GM23338 (cell line): ENCODE measurements around the gene TEKT5. TPM values are rescaled to one million over a fixed set of nuclear protein-coding genes. Genes with fewer than 3 reads are reported as not detected.
A peak's percentile ranks its signal among the peaks of the same experiment; 100 is the strongest.

Experiments
- ATAC-seq: fragments of 200-7000 bp; cut with Tn5 transposase; 3 replicates; pipeline ENCODE4 v1.9.1; 2020
- DNase-seq: peaks from one replicate; pipeline ENCODE4 v3.0.0-alpha.2; 2015; ENCODE audit warnings: low spot score
- H2AFZ ChIP-seq: fragments of 200-600 bp; sonication (generic); 2 replicates; pipeline ENCODE4 v1.8.0; 2016; ENCODE audit warnings: antibody characterized with exemption, mild to moderate bottlenecking, moderate library complexity
- H3F3A ChIP-seq: fragments of 200-600 bp; sonication (generic); replicated peaks from 2 replicates; pipeline ENCODE4 v1.8.0; 2017; ENCODE audit warnings: antibody characterized with exemption, mixed run types, low read depth
- H3K27ac ChIP-seq: fragments of 200-600 bp; sonication (generic); 2 replicates; pipeline ENCODE4 v1.6.1; 2016; ENCODE audit warnings: low read depth
- H3K27me3 ChIP-seq: fragments of 200-600 bp; sonication (generic); 2 replicates; pipeline ENCODE4 v1.8.0; 2016; ENCODE audit warnings: mild to moderate bottlenecking, mixed run types, moderate library complexity; ENCODE audit not compliant: insufficient read depth
- H3K36me3 ChIP-seq: fragments of 200-600 bp; sonication (generic); 2 replicates; pipeline ENCODE4 v1.8.0; 2016; ENCODE audit warnings: mild to moderate bottlenecking; ENCODE audit not compliant: insufficient read depth
- H3K4me1 ChIP-seq: fragments of 200-600 bp; sonication (generic); 2 replicates; pipeline ENCODE4 v1.8.0; 2016; ENCODE audit warnings: mild to moderate bottlenecking, moderate library complexity; ENCODE audit not compliant: insufficient read depth
- H3K4me2 ChIP-seq: fragments of 200-600 bp; sonication (generic); 2 replicates; pipeline ENCODE4 v1.7.1; 2017; ENCODE audit warnings: mixed run types
- H3K4me3 ChIP-seq: fragments of 200-600 bp; sonication (generic); 2 replicates; pipeline ENCODE4 v1.6.1; 2016; ENCODE audit warnings: mixed run types
- H3K79me2 ChIP-seq: fragments of 200-600 bp; sonication (generic); replicated peaks from 2 replicates; pipeline ENCODE4 v1.8.0; 2017; ENCODE audit warnings: mild to moderate bottlenecking; ENCODE audit not compliant: insufficient read depth
- H3K9me2 ChIP-seq: fragments of 200-600 bp; sonication (generic); 2 replicates; pipeline ENCODE4 v1.8.0; 2017; ENCODE audit not compliant: insufficient read depth
- H4K20me1 ChIP-seq: fragments of 200-600 bp; sonication (generic); replicated peaks from 2 replicates; pipeline ENCODE4 v1.8.0; 2017; ENCODE audit warnings: mild to moderate bottlenecking; ENCODE audit not compliant: insufficient read depth
- H3K27ac Mint-ChIP-seq: 2 replicates; pipeline ENCODE4 v1.8.0; 2020; ENCODE audit warnings: inconsistent platforms, mild to moderate bottlenecking, moderate library complexity, mixed read lengths
- H3K27me3 Mint-ChIP-seq: 3 replicates; pipeline ENCODE4 v1.8.0; 2022; ENCODE audit warnings: low read depth, mild to moderate bottlenecking, moderate library complexity, mixed read lengths, inconsistent platforms; ENCODE audit not compliant: insufficient read depth, poor library complexity
- H3K36me3 Mint-ChIP-seq: 3 replicates; pipeline ENCODE4 v1.8.0; 2021; ENCODE audit warnings: low read depth, mild to moderate bottlenecking, inconsistent platforms, moderate library complexity, mixed read lengths
- H3K4me1 Mint-ChIP-seq: 3 replicates; pipeline ENCODE4 v1.8.0; 2020; ENCODE audit warnings: mild to moderate bottlenecking, inconsistent platforms, mixed read lengths
- H3K4me3 Mint-ChIP-seq: 3 replicates; pipeline ENCODE4 v1.8.0; 2021; ENCODE audit warnings: moderate library complexity, mild to moderate bottlenecking, inconsistent platforms, mixed read lengths
- H3K9me3 Mint-ChIP-seq: 3 replicates; pipeline ENCODE4 v1.8.0; 2020; ENCODE audit warnings: moderate library complexity, mild to moderate bottlenecking, inconsistent platforms, mixed read lengths
- CREB1 ChIP-seq: fragments of 250-450 bp; sonication (Bioruptor Pico); IDR thresholded peaks from 2 replicates; pipeline ENCODE4 v1.5.0; 2020; ENCODE audit warnings: low read depth, mild to moderate bottlenecking, moderate library complexity
- EZH2 ChIP-seq: fragments of 200-600 bp; sonication (generic); IDR thresholded peaks from one replicate; pipeline ENCODE4 v1.8.0; 2017; ENCODE audit warnings: antibody characterized with exemption, mild to moderate bottlenecking, low read depth; ENCODE audit not compliant: unreplicated experiment
- EZH2phosphoT487 ChIP-seq: fragments of 200-600 bp; sonication (generic); IDR thresholded peaks from one replicate; pipeline ENCODE4 v1.8.1; 2018; ENCODE audit warnings: antibody characterized with exemption; ENCODE audit not compliant: unreplicated experiment
- JUNB ChIP-seq: IDR thresholded peaks from one replicate; pipeline ENCODE4 v1.6.1; 2016; ENCODE audit warnings: antibody characterized with exemption; ENCODE audit not compliant: unreplicated experiment
- NANOG ChIP-seq: IDR thresholded peaks from 2 replicates; pipeline ENCODE4 v1.6.1; 2016; ENCODE audit warnings: antibody characterized with exemption, borderline replicate concordance
- POLR2AphosphoS5 ChIP-seq: IDR thresholded peaks from 2 replicates; pipeline ENCODE4 v1.6.1; 2016; ENCODE audit warnings: antibody characterized with exemption, low read depth
- STAT1 ChIP-seq: IDR thresholded peaks from one replicate; pipeline ENCODE4 v1.6.1; 2016; ENCODE audit warnings: antibody characterized with exemption; ENCODE audit not compliant: unreplicated experiment
- ZNF114 ChIP-seq: fragments of 250-450 bp; sonication (Bioruptor Pico); IDR thresholded peaks from 2 replicates; pipeline ENCODE4 v1.5.0; 2020; ENCODE audit warnings: mild to moderate bottlenecking, moderate library complexity
- ZNF331 ChIP-seq: fragments of 250-450 bp; sonication (Bioruptor Pico); IDR thresholded peaks from 2 replicates; pipeline ENCODE4 v1.5.0; 2020; ENCODE audit warnings: low read depth, mild to moderate bottlenecking, moderate library complexity
- polyA plus RNA-seq: library from polyadenylated mRNA; unstranded; fragments of >200 nt; fragmentation: Nextera tagmentation; extraction: Ambion mirVana; gene quantifications from 2 replicates; pipeline ENCODE4 v1.2.1, GENCODE V29; 2016
- total RNA-seq: library from RNA; depleted of rRNA; stranded (reverse); fragments of >200 nt; shearing (Covaris generic); gene quantifications from 2 replicates; pipeline ENCODE4 v1.2.3, GENCODE V29; 2014
- TF ChIP-seq, protein P1 (sequence below): IDR thresholded peaks from one replicate; pipeline ENCODE4 v1.6.1; 2018; ENCODE audit warnings: antibody characterized with exemption; ENCODE audit not compliant: unreplicated experiment
- TF ChIP-seq, protein P2 (sequence below): IDR thresholded peaks from 2 replicates; pipeline ENCODE4 v1.6.1; 2016; ENCODE audit warnings: antibody characterized with exemption

The TEKT5 gene
- total and polyA plus RNA-seq, 2 experiments from 2014 or later = 0.52 TPM; not detected in 1

DNA sequence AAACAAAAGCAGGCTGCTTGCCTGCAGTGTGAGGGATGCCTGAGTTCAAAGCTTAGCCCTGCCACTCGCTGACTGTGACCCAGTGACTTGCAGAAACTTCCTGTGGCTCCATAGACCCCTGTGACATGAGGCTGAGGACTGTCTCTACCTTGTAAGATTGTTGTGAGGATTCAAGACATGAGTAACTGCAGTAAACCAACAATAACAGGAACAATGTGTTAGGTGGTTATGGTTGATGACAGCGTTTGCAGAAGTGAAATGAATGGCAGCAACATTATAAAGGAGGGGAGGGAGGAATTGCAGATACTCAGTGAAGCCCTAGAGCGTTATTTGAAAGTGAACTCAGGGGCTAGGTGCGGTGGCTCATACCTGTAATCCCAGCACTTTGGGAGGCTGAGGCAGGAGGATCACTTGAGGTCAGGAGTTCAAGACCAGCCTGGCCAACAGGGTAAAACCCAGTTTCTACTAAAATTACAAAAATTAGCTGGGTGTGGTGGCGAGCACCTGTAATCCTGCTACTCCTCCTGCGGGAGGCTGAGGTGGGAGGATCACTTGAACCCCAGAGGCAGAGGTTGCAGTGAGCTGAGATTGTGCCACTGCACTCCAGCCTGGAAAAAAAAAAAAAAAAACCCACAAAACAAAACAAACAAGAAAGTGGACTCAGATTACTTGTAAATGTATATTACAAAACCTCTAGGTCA lies 80.8 kb downstream of the TEKT5 start:
- Mint-ChIP-seq H3K27ac (peak overlapping the region; percentile 27; the same call in 1 of the 2 replicates), H3K27me3 (no peaks in the 10 kb centered on the region), H3K36me3 (no peaks in the 10 kb centered on the region), H3K9me3 (no peaks in the 10 kb centered on the region; the same call in 2 of the 3 replicates), H3K4me3 (no peak overlapping the region), H3K4me1 (peaks cover 21% of the 10 kb centered on the region)
- Histone ChIP-seq H3K27ac (no peak overlapping the region), H3K27me3 (peaks cover 6% of the 10 kb centered on the region; the same call in 1 of the 2 replicates), H2AFZ (no peak overlapping the region), H3K9me2 (no peaks in the 10 kb centered on the region), H3K4me2 (no peak overlapping the region), H3K79me2 (no peaks in the 10 kb centered on the region), H3K4me1 (peaks cover 26% of the 10 kb centered on the region), H4K20me1 (no peaks in the 10 kb centered on the region), H3K36me3 (no peaks in the 10 kb centered on the region), H3K4me3 (no peak overlapping the region), H3F3A (no peaks in the 10 kb centered on the region)
- DNase-seq = no peak
- no peak for ATAC-seq
- no peak for TF ChIP-seq ZNF331 (CRISPR knock-in tag)
- TF ChIP-seq JUNB = no peak

DNA sequence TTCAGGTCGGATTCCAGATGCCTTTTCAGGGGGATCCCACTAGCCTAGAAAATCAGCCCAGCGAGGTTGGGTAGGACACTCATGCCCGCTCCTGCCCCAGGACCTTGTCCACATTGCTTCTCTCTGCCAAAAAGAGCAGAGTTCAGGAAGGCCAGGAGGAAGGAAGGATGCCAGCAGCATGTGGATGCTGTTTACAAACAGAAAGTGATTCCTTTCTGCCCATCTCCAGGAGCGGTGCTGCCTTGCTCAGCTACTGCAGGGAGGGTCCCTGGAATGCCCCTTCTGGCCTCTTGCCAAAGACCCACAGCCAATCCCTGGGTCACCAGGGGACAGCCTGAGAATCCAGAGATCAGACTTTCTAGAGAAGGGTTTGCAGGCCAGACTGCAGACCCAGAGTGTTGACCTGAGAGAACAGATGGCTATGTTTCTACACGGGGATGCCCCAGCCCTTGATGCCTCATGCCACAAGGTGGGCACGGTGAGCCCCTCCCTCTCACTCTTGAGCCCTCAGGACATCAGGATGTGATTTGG lies 82.0 kb downstream of the TEKT5 start:
- H3K27ac ChIP-seq = no peak overlapping the region

More for the DNA sequence above, 82.0 kb downstream of the TEKT5 start:
- no peaks in the 10 kb centered on the region for H3F3A ChIP-seq
- no peak overlapping the region for H3K4me2 ChIP-seq
- no peak for DNase-seq
- no peak overlapping the region for H2AFZ ChIP-seq
- no peaks in the 10 kb centered on the region for H3K36me3 ChIP-seq
- no peak for TF ChIP-seq EZH2
- no peak for TF ChIP-seq CREB1
- TF ChIP-seq, protein P1, sequence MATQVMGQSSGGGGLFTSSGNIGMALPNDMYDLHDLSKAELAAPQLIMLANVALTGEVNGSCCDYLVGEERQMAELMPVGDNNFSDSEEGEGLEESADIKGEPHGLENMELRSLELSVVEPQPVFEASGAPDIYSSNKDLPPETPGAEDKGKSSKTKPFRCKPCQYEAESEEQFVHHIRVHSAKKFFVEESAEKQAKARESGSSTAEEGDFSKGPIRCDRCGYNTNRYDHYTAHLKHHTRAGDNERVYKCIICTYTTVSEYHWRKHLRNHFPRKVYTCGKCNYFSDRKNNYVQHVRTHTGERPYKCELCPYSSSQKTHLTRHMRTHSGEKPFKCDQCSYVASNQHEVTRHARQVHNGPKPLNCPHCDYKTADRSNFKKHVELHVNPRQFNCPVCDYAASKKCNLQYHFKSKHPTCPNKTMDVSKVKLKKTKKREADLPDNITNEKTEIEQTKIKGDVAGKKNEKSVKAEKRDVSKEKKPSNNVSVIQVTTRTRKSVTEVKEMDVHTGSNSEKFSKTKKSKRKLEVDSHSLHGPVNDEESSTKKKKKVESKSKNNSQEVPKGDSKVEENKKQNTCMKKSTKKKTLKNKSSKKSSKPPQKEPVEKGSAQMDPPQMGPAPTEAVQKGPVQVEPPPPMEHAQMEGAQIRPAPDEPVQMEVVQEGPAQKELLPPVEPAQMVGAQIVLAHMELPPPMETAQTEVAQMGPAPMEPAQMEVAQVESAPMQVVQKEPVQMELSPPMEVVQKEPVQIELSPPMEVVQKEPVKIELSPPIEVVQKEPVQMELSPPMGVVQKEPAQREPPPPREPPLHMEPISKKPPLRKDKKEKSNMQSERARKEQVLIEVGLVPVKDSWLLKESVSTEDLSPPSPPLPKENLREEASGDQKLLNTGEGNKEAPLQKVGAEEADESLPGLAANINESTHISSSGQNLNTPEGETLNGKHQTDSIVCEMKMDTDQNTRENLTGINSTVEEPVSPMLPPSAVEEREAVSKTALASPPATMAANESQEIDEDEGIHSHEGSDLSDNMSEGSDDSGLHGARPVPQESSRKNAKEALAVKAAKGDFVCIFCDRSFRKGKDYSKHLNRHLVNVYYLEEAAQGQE = no peak
- TF ChIP-seq JUNB = no peak
- TF ChIP-seq, protein P2, sequence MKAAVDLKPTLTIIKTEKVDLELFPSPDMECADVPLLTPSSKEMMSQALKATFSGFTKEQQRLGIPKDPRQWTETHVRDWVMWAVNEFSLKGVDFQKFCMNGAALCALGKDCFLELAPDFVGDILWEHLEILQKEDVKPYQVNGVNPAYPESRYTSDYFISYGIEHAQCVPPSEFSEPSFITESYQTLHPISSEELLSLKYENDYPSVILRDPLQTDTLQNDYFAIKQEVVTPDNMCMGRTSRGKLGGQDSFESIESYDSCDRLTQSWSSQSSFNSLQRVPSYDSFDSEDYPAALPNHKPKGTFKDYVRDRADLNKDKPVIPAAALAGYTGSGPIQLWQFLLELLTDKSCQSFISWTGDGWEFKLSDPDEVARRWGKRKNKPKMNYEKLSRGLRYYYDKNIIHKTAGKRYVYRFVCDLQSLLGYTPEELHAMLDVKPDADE = no peak
- no peak for TF ChIP-seq POLR2AphosphoS5
- no peak for TF ChIP-seq EZH2phosphoT487
- TF ChIP-seq STAT1 = no peak
- TF ChIP-seq ZNF114 (CRISPR knock-in tag) = no peak
- TF ChIP-seq ZNF331 (CRISPR knock-in tag) = no peak
- no peak for TF ChIP-seq NANOG
- no peaks in the 10 kb centered on the region; the same call in 2 of the 3 replicates for H3K9me3 Mint-ChIP-seq
- no peak overlapping the region for H3K4me3 Mint-ChIP-seq
- H3K27me3 Mint-ChIP-seq = no peaks in the 10 kb centered on the region
- no peaks in the 10 kb centered on the region for H4K20me1 ChIP-seq
- no peaks in the 10 kb centered on the region for H3K36me3 Mint-ChIP-seq
- ATAC-seq = no peak
- H3K4me3 ChIP-seq = no peak overlapping the region
- H3K27ac Mint-ChIP-seq = no peak overlapping the region
- peaks cover 11% of the 10 kb centered on the region for H3K4me1 Mint-ChIP-seq
- no peaks in the 10 kb centered on the region for H3K9me2 ChIP-seq
- no peaks in the 10 kb centered on the region for H3K79me2 ChIP-seq
- no peaks in the 10 kb centered on the region for H3K27me3 ChIP-seq
- H3K4me1 ChIP-seq = peaks cover 14% of the 10 kb centered on the region
